ENCODE data around the gene RFLNA. TPM values are rescaled to one million over a fixed set of nuclear protein-coding genes. Genes with fewer than 3 reads are reported as not detected.

The RFLNA gene
- total and polyA plus RNA-seq, 2 of the 13 experiments (the other 11 are each of a cell fraction or from before 2014, with no cell fraction given): not detected

DNA sequence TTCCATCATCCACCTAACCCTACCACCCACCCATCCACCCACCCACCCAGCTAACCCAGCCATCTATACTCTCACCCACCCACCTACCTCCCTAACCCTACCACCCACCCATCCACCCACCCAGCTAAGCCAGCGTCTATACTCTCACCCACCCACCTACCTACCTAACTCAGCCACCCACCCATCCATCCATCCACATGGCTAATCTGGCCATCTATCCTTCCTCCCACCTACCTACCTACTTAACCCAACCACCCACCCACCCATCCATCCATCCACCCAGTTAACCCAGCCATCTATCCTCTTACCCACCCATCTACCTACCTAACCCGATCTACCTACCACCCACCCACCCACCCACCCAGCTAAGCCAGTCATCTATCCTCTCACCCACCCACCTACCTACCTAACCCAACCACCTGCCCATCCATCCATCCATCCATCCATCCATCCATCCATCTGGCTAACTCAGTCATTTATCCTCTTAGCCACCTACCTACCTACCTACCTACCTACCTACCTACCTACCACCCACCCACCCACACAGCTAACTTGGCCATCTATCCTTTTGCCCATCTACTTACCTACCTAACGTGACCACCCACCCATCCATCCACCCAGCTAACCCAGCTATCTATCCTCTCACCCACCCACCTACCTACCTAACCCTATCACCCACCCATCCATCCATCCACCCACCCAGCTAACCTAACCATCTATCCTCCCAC is 44.1 kb downstream of the RFLNA start:
- Histone ChIP-seq H3K79me2 (ENCODE audit: insufficient read depth, low read length) (no peaks in the 10 kb centered on the region), H3K9ac (ENCODE audit: insufficient read depth, low read depth, low read length) (no peak overlapping the region), H3K27me3 (ENCODE audit: control insufficient read depth in 1 of 2, insufficient read depth in 2 of 2, low read length in 2 of 2) (no peaks in the 10 kb centered on the region), H3K4me1 (ENCODE audit: insufficient read depth, low read length) (no peaks in the 10 kb centered on the region), H3K27ac (ENCODE audit: extremely low read length, insufficient read depth, low read length) (no peak overlapping the region), H3K4me2 (ENCODE audit: low read depth, low read length) (no peak overlapping the region), H3K9me3 (ENCODE audit: low read length) (no peaks in the 10 kb centered on the region), H3K4me3 (replicated peaks in 1 of 3; ENCODE audit: insufficient read depth in 1 of 3, low read depth in 2 of 3, low read length in 3 of 3) (no peak overlapping the region), H4K20me1 (ENCODE audit: insufficient read depth, low read length) (no peaks in the 10 kb centered on the region), H2AFZ (ENCODE audit: low read length) (no peak overlapping the region), H3K36me3 (replicated peaks in 1 of 2; ENCODE audit: control insufficient read depth in 1 of 2, insufficient read depth in 2 of 2, low read length in 2 of 2) (peaks cover 17 to 45% of the 10 kb centered on the region in 2 experiments; a peak in 4 of 5 replicates)
- ChIA-PET POLR2A (no interaction called here), CTCF (ENCODE audit: low intra/inter-chr PET ratio, low total read pairs) (no interaction called here)
- intact Hi-C loops (cut with micrococcal nuclease; ENCODE audit: unreplicated experiment) (no loop called here), in situ Hi-C loops (cut with HindIII; ENCODE audit: extremely low pct_ligation_motif_present, low pct_unique_long_range_greater_than_20kb) (no loop called here)
- TF ChIP-seq ZNF790 (CRISPR knock-in tag; IDR thresholded peaks at IDR 0.05; ENCODE audit: borderline replicate concordance): no peak
- TF ChIP-seq ZSCAN31 (CRISPR knock-in tag; IDR thresholded peaks at IDR 0.05; ENCODE audit: low read depth): no peak
- no peak for TF ChIP-seq MED8 (CRISPR knock-in tag; IDR thresholded peaks at IDR 0.05; ENCODE audit: insufficient replicate concordance)
- TF ChIP-seq HMG20B (CRISPR knock-in tag; conservative IDR thresholded peaks at IDR 0.05): no peak
- no peak for TF ChIP-seq CHD4 (IDR thresholded peaks at IDR 0.05; ENCODE audit: borderline replicate concordance, low read length)
- TF ChIP-seq, protein P1, sequence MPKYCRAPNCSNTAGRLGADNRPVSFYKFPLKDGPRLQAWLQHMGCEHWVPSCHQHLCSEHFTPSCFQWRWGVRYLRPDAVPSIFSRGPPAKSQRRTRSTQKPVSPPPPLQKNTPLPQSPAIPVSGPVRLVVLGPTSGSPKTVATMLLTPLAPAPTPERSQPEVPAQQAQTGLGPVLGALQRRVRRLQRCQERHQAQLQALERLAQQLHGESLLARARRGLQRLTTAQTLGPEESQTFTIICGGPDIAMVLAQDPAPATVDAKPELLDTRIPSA (CRISPR knock-in tag; IDR thresholded peaks at IDR 0.05; ENCODE audit: borderline replicate concordance): no peak
- TF ChIP-seq ZBTB25 (CRISPR knock-in tag; IDR thresholded peaks at IDR 0.05): no peak
- no peak for TF ChIP-seq MED1 (CRISPR knock-in tag; IDR thresholded peaks at IDR 0.05)
- TF ChIP-seq, protein P2, sequence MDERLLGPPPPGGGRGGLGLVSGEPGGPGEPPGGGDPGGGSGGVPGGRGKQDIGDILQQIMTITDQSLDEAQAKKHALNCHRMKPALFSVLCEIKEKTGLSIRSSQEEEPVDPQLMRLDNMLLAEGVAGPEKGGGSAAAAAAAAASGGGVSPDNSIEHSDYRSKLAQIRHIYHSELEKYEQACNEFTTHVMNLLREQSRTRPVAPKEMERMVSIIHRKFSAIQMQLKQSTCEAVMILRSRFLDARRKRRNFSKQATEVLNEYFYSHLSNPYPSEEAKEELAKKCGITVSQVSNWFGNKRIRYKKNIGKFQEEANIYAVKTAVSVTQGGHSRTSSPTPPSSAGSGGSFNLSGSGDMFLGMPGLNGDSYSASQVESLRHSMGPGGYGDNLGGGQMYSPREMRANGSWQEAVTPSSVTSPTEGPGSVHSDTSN (CRISPR knock-in tag; IDR thresholded peaks at IDR 0.05): no peak
- no peak for TF ChIP-seq MTF2 (CRISPR knock-in tag; IDR thresholded peaks at IDR 0.05; ENCODE audit: borderline replicate concordance)
- TF ChIP-seq ATM (IDR thresholded peaks at IDR 0.05; ENCODE audit: borderline replicate concordance): no peak
- TF ChIP-seq ZC3H13 (CRISPR knock-in tag; IDR thresholded peaks at IDR 0.05): no peak
- no peak for TF ChIP-seq ZNF367 (CRISPR knock-in tag; IDR thresholded peaks at IDR 0.05; ENCODE audit: borderline replicate concordance)
- no peak for TF ChIP-seq REPIN1 (CRISPR knock-in tag; IDR thresholded peaks at IDR 0.05; ENCODE audit: borderline replicate concordance, low read depth)
- no peak for TF ChIP-seq ZNF234 (CRISPR knock-in tag; conservative IDR thresholded peaks at IDR 0.05)
- TF ChIP-seq TCF12 (IDR thresholded peaks at IDR 0.05): no peak
- TF ChIP-seq TCF12 (CRISPR knock-in tag; IDR thresholded peaks at IDR 0.05): no peak
- no peak for TF ChIP-seq FOXK1 (CRISPR knock-in tag; IDR thresholded peaks at IDR 0.05; ENCODE audit: borderline replicate concordance, low read depth)
- TF ChIP-seq EZH2 (conservative IDR thresholded peaks at IDR 0.05; ENCODE audit: low read depth, low read length): no peak
- no TSS peak for BruUV-seq (replicated peaks)
- no peak for ATAC-seq
- no peak for FAIRE-seq
- WGBS (ENCODE audit: low lambda C conversion rate): 95% methylated on average over 3 of the region's 3 CpGs
- no peak for DNase-seq (ENCODE audit: low spot score)
